ENCODE data around the gene GBE1. TPM values are rescaled to one million over a fixed set of nuclear protein-coding genes. Genes with fewer than 3 reads are reported as not detected.

Gene GBE1
- polyA plus RNA-seq, 1 of the 3 experiments (the other 2 are of a cell fraction) = 14.2 TPM

DNA sequence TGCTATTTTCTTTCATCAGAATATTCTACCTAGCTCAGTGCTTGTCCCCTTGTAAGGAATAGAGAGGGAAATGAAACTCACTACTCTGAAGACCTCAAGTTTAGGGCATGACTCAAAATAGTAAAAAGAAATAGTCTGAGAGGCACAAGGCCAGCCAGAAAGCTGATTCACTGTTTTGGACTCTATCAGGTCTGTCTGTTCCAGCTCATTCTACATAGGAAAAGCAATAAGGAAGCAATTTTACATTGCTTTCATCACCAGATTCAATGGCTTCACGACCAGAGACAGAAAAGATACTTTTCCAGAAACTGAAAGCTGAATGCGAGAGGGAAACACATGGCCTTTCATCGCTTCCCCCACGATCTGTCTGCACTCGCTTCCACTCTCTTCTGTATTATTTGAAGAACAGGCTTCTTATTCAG, 276.0 kb downstream of the GBE1 start (continued):
- TF ChIP-seq, protein P1, sequence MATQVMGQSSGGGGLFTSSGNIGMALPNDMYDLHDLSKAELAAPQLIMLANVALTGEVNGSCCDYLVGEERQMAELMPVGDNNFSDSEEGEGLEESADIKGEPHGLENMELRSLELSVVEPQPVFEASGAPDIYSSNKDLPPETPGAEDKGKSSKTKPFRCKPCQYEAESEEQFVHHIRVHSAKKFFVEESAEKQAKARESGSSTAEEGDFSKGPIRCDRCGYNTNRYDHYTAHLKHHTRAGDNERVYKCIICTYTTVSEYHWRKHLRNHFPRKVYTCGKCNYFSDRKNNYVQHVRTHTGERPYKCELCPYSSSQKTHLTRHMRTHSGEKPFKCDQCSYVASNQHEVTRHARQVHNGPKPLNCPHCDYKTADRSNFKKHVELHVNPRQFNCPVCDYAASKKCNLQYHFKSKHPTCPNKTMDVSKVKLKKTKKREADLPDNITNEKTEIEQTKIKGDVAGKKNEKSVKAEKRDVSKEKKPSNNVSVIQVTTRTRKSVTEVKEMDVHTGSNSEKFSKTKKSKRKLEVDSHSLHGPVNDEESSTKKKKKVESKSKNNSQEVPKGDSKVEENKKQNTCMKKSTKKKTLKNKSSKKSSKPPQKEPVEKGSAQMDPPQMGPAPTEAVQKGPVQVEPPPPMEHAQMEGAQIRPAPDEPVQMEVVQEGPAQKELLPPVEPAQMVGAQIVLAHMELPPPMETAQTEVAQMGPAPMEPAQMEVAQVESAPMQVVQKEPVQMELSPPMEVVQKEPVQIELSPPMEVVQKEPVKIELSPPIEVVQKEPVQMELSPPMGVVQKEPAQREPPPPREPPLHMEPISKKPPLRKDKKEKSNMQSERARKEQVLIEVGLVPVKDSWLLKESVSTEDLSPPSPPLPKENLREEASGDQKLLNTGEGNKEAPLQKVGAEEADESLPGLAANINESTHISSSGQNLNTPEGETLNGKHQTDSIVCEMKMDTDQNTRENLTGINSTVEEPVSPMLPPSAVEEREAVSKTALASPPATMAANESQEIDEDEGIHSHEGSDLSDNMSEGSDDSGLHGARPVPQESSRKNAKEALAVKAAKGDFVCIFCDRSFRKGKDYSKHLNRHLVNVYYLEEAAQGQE (IDR thresholded peaks at IDR 0.05; ENCODE audit: low read depth, low read length) = no peak
- TF ChIP-seq NFIC (IDR thresholded peaks at IDR 0.05; ENCODE audit: borderline replicate concordance) (peak; percentile 54; the same call in 1 of the 2 replicates), TEAD4 (IDR thresholded peaks at IDR 0.05; ENCODE audit: borderline replicate concordance, insufficient read depth) (no peak), JUND (IDR thresholded peaks at IDR 0.05) (peak; percentile 25), SIN3A (IDR thresholded peaks at IDR 0.05; ENCODE audit: borderline replicate concordance, low read depth, low read length) (no peak), TCF12 (IDR thresholded peaks at IDR 0.05) (peak; percentile 42), TAF1 (IDR thresholded peaks at IDR 0.05; ENCODE audit: borderline replicate concordance, low read depth, low read length) (no peak), IRF3 (IDR thresholded peaks at IDR 0.05; ENCODE audit: low read depth, low read length) (no peak), EP300 (IDR thresholded peaks at IDR 0.05; ENCODE audit: borderline replicate concordance in 1 of 2, low read depth in 1 of 2, low read length in 1 of 2) (no peak), PBX3 (IDR thresholded peaks at IDR 0.05) (no peak)
- TF ChIP-seq, protein P2, sequence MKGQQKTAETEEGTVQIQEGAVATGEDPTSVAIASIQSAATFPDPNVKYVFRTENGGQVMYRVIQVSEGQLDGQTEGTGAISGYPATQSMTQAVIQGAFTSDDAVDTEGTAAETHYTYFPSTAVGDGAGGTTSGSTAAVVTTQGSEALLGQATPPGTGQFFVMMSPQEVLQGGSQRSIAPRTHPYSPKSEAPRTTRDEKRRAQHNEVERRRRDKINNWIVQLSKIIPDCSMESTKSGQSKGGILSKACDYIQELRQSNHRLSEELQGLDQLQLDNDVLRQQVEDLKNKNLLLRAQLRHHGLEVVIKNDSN (IDR thresholded peaks at IDR 0.05; ENCODE audit: borderline replicate concordance, low read depth) = no peak

GRCh38 chr3:81484520-81484919, 276.9 kb downstream of the GBE1 start:
- Histone ChIP-seq H3K9ac (no peak overlapping the region), H3K4me3 (ENCODE audit: low read depth in 2 of 2, low read length in 1 of 2) (no peak overlapping the region), H3K9me3 (no peaks in the 10 kb centered on the region), H3K27ac (ENCODE audit: low read depth in 2 of 2, low read length in 1 of 2) (peak overlapping the region in 1 of 2 experiments; percentile 65; a peak in 1 of 4 replicates), H4K20me1 (ENCODE audit: insufficient read depth) (no peaks in the 10 kb centered on the region), H3K27me3 (ENCODE audit: insufficient read depth) (no peaks in the 10 kb centered on the region), H3K9me2 (no peaks in the 10 kb centered on the region), H3K79me2 (ENCODE audit: insufficient read depth) (no peaks in the 10 kb centered on the region), H3F3A (replicated peaks; ENCODE audit: insufficient read depth) (peaks cover 13% of the 10 kb centered on the region), H2AFZ (ENCODE audit: low read depth) (no peak overlapping the region), H3K4me2 (no peak overlapping the region), H3K4me1 (ENCODE audit: control insufficient read depth in 1 of 2, insufficient read depth in 2 of 2, low read depth in 1 of 2, low read length in 1 of 2) (peaks cover 0 to 5% of the 10 kb centered on the region in 2 experiments; a peak in 1 of 4 replicates), H3K36me3 (replicated peaks in 1 of 2; ENCODE audit: control insufficient read depth in 1 of 2, insufficient read depth in 2 of 2, low read length in 1 of 2) (no peaks in the 10 kb centered on the region)
- 83% methylated on average over 5 of the region's 5 CpGs for WGBS (ENCODE audit: low lambda C conversion rate)
- DNase-seq = no peak
- ChIA-PET CTCF (interaction anchor here (0.8 kb wide), 1 partner anchor 65 kb away, joined by 4 read pairs; no protein-coding TSS in a partner anchor), POLR2A (no interaction called here)
- TF ChIP-seq MXI1 (IDR thresholded peaks at IDR 0.05; ENCODE audit: low read depth, low read length) = no peak
- TF ChIP-seq CHD2 (IDR thresholded peaks at IDR 0.05; ENCODE audit: low read length, partially characterized antibody) = no peak
- TF ChIP-seq TCF12 (IDR thresholded peaks at IDR 0.05) = no peak
- TF ChIP-seq IRF3 (IDR thresholded peaks at IDR 0.05; ENCODE audit: low read depth, low read length) = no peak
- no peak for TF ChIP-seq ELF1 (IDR thresholded peaks at IDR 0.05)
- no peak for TF ChIP-seq JUND (IDR thresholded peaks at IDR 0.05)
- TF ChIP-seq, protein P2 (IDR thresholded peaks at IDR 0.05; ENCODE audit: borderline replicate concordance, low read depth) = no peak
- TF ChIP-seq, protein P1 (IDR thresholded peaks at IDR 0.05; ENCODE audit: low read depth, low read length) = no peak
- no peak for TF ChIP-seq POLR2AphosphoS5 (IDR thresholded peaks at IDR 0.05; ENCODE audit: low read depth, low read length)
- TF ChIP-seq, protein P3, sequence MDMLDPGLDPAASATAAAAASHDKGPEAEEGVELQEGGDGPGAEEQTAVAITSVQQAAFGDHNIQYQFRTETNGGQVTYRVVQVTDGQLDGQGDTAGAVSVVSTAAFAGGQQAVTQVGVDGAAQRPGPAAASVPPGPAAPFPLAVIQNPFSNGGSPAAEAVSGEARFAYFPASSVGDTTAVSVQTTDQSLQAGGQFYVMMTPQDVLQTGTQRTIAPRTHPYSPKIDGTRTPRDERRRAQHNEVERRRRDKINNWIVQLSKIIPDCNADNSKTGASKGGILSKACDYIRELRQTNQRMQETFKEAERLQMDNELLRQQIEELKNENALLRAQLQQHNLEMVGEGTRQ (IDR thresholded peaks at IDR 0.05; ENCODE audit: borderline replicate concordance, low read depth, low read length) = no peak
